SK-N-SH treated with all-trans-retinoic acid at 6 μM for 48 hours (cell line): Measurements from ENCODE around the gene KHSRP.

Experiments used
- ATAC-seq: fragments of 200-7000 bp; cut with Tn5 transposase; 3 replicates; pipeline ENCODE4 v1.9.1; 2020; ENCODE audit warnings: mild to moderate bottlenecking, moderate library complexity
- ARNTL ChIP-seq: fragments of 450-650 bp; formaldehyde crosslinking; IDR thresholded peaks from 2 replicates; pipeline ENCODE4 v1.5.0; 2020; ENCODE audit warnings: low read depth, mild to moderate bottlenecking, moderate library complexity, borderline replicate concordance
- BACH2 ChIP-seq: fragments of 250-450 bp; sonication (Bioruptor Pico); IDR thresholded peaks from 2 replicates; pipeline ENCODE4 v1.9.0; 2021; ENCODE audit warnings: mild to moderate bottlenecking, borderline replicate concordance
- CREB5 ChIP-seq: fragments of 250-450 bp; sonication (Bioruptor Pico); IDR thresholded peaks from 2 replicates; pipeline ENCODE4 v1.5.1; 2020; ENCODE audit warnings: low read depth, mild to moderate bottlenecking, moderate library complexity
- CSDC2 ChIP-seq: fragments of 250-450 bp; sonication (Bioruptor Pico); IDR thresholded peaks from 2 replicates; pipeline ENCODE4 v1.5.0; 2020; ENCODE audit warnings: mild to moderate bottlenecking, moderate library complexity
- CSRNP3 ChIP-seq: fragments of 250-450 bp; sonication (Bioruptor Pico); IDR thresholded peaks from 2 replicates; pipeline ENCODE4 v1.5.1; 2021; ENCODE audit warnings: mild to moderate bottlenecking, moderate library complexity
- ESRRG ChIP-seq: fragments of 250-450 bp; sonication (Bioruptor Pico); IDR thresholded peaks from 2 replicates; pipeline ENCODE4 v1.6.1; 2021; ENCODE audit warnings: mild to moderate bottlenecking
- GLIS3 ChIP-seq: fragments of 250-450 bp; sonication (Bioruptor Pico); IDR thresholded peaks from 2 replicates; pipeline ENCODE4 v1.5.0; 2020; ENCODE audit warnings: mild to moderate bottlenecking, moderate library complexity
- ISL1 ChIP-seq: fragments of 250-450 bp; sonication (Bioruptor Pico); IDR thresholded peaks from 2 replicates; pipeline ENCODE4 v2.1.2; 2022; ENCODE audit warnings: mild to moderate bottlenecking, moderate library complexity
- OSR1 ChIP-seq: fragments of 250-450 bp; sonication (Bioruptor Pico); IDR thresholded peaks from 2 replicates; pipeline ENCODE4 v1.8.0; 2022; ENCODE audit warnings: moderate library complexity, mild to moderate bottlenecking, inconsistent platforms
- PATZ1 ChIP-seq: fragments of 250-450 bp; sonication (Bioruptor Pico); IDR thresholded peaks from 2 replicates; pipeline ENCODE4 v1.8.0; 2020; ENCODE audit warnings: mild to moderate bottlenecking, moderate library complexity, borderline replicate concordance
- POU6F1 ChIP-seq: fragments of 250-450 bp; sonication (Bioruptor Pico); IDR thresholded peaks from 2 replicates; pipeline ENCODE4 v1.8.0; 2021; ENCODE audit warnings: low read depth, mild to moderate bottlenecking, moderate library complexity, borderline replicate concordance
- PPARA ChIP-seq: fragments of 250-450 bp; sonication (Bioruptor Pico); IDR thresholded peaks from 2 replicates; pipeline ENCODE4 v1.5.0; 2020; ENCODE audit warnings: mild to moderate bottlenecking, borderline replicate concordance
- RARB ChIP-seq: fragments of 250-450 bp; sonication (Bioruptor Pico); IDR thresholded peaks from 2 replicates; pipeline ENCODE4 v1.8.0; 2021; ENCODE audit warnings: mild to moderate bottlenecking, moderate library complexity
- SNAI2 ChIP-seq: fragments of 250-450 bp; sonication (Bioruptor Pico); IDR thresholded peaks from 2 replicates; pipeline ENCODE4 v1.5.0; 2020; ENCODE audit warnings: mild to moderate bottlenecking, moderate library complexity
- TSHZ2 ChIP-seq: fragments of 250-450 bp; sonication (Bioruptor Pico); IDR thresholded peaks from 2 replicates; pipeline ENCODE4 v1.5.0; 2020; ENCODE audit warnings: mild to moderate bottlenecking, moderate library complexity
- ZC3H10 ChIP-seq: fragments of 250-450 bp; sonication (Bioruptor Pico); IDR thresholded peaks from 2 replicates; pipeline ENCODE4 v1.5.1; 2021; ENCODE audit warnings: mild to moderate bottlenecking, moderate library complexity
- ZFP3 ChIP-seq: fragments of 250-450 bp; sonication (Bioruptor Pico); IDR thresholded peaks from 2 replicates; pipeline ENCODE4 v1.5.0; 2020; ENCODE audit warnings: mild to moderate bottlenecking, moderate library complexity
- ZFP30 ChIP-seq: fragments of 450-650 bp; formaldehyde crosslinking; IDR thresholded peaks from 2 replicates; pipeline ENCODE4 v1.5.0; 2022; ENCODE audit warnings: mild to moderate bottlenecking, moderate library complexity
- ZNF565 ChIP-seq: fragments of 450-650 bp; formaldehyde crosslinking; conservative IDR thresholded peaks from 2 replicates; pipeline ENCODE4 v1.5.0; 2020; ENCODE audit warnings: low read depth, mild to moderate bottlenecking, moderate library complexity
- ZNF70 ChIP-seq: fragments of 450-650 bp; formaldehyde crosslinking; IDR thresholded peaks from 2 replicates; pipeline ENCODE4 v1.5.0; 2020; ENCODE audit warnings: mild to moderate bottlenecking, moderate library complexity
- ZNF8 ChIP-seq: fragments of 450-650 bp; formaldehyde crosslinking; IDR thresholded peaks from 2 replicates; pipeline ENCODE4 v1.5.0; 2020; ENCODE audit warnings: mild to moderate bottlenecking, moderate library complexity

KHSRP gene

GRCh38 chr19:6457958-6458694, 33.5 kb upstream of the KHSRP start:
- ATAC-seq = no peak
- TF ChIP-seq PATZ1 (CRISPR knock-in tag) (no peak), RARB (CRISPR knock-in tag) (no peak), ZC3H10 (no peak), CSRNP3 (no peak), POU6F1 (CRISPR knock-in tag) (no peak), ZFP30 (no peak), ISL1 (no peak), GLIS3 (CRISPR knock-in tag) (no peak), TSHZ2 (no peak), ZNF8 (CRISPR knock-in tag) (no peak), ZNF70 (CRISPR knock-in tag) (no peak), ZFP3 (CRISPR knock-in tag) (no peak), BACH2 (no peak), ZNF565 (CRISPR knock-in tag) (no peak), ARNTL (no peak)

- ATAC-seq = no peak
- TF ChIP-seq SNAI2 (CRISPR knock-in tag) (no peak), ZC3H10 (no peak), GLIS3 (CRISPR knock-in tag) (no peak), CSDC2 (CRISPR knock-in tag) (no peak)
Measured at GRCh38 chr19:6455924-6456323, 31.3 kb upstream of the KHSRP start.

- ATAC-seq = no peak
- TF ChIP-seq BACH2 (no peak), ARNTL (no peak), PPARA (CRISPR knock-in tag) (no peak), ZFP3 (CRISPR knock-in tag) (no peak), GLIS3 (CRISPR knock-in tag) (no peak), ESRRG (CRISPR knock-in tag) (no peak), RARB (CRISPR knock-in tag) (no peak), ZNF8 (CRISPR knock-in tag) (no peak), CREB5 (no peak), ZFP30 (no peak), ZC3H10 (no peak), ISL1 (no peak), SNAI2 (CRISPR knock-in tag) (no peak), CSDC2 (CRISPR knock-in tag) (no peak), ZNF70 (CRISPR knock-in tag) (no peak), ZNF565 (CRISPR knock-in tag) (no peak), TSHZ2 (no peak), OSR1 (CRISPR knock-in tag) (no peak), POU6F1 (CRISPR knock-in tag) (no peak)
Measured at GRCh38 chr19:6453951-6454565, 29.4 kb upstream of the KHSRP start.
